ENCODE data around the gene ING5.
A peak's percentile ranks its signal among the peaks of the same experiment; 100 is the strongest.

The ING5 gene

DNA sequence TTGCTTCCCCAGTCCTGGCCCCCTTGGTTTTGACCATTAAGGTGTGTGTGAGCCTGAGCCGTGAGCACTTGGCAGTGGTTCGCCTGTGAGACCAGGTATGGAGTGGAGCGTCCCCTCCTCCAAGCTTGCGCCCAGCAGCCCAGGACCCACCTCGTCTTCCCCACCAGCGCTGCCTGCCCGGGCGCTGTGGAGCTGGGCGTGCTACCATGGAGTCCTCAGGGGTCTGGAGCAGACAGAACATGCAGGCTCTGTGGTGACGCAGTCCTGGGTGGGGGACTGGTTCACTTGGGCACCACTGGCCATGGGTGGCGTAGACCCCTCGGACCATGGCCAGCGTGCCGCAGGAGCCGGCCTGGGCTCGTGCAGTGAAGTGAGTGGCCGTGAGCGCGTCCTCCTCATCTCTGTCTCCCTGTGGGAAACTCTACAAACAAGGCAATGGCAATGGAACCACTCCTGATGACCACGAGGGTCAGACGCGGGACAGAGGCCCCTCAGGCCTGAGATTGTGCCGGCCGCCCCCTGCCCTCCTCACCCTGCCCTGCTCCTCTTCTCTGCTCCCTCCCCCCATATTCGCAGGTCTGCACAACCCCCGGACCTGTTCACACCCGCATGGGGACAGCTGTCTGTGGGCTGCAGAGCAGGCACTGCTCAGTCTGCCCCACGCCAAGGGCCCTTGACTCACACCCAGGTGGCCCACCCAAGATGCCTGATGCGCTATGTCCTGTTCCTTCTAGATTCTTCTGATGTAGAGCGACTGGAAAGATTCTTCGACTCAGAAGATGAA lies 30.2 kb upstream of the ING5 start:
- H3K4me3 ChIP-seq (ENCODE audit: low read depth, low read length): no peak overlapping the region
- TF ChIP-seq, protein P1, sequence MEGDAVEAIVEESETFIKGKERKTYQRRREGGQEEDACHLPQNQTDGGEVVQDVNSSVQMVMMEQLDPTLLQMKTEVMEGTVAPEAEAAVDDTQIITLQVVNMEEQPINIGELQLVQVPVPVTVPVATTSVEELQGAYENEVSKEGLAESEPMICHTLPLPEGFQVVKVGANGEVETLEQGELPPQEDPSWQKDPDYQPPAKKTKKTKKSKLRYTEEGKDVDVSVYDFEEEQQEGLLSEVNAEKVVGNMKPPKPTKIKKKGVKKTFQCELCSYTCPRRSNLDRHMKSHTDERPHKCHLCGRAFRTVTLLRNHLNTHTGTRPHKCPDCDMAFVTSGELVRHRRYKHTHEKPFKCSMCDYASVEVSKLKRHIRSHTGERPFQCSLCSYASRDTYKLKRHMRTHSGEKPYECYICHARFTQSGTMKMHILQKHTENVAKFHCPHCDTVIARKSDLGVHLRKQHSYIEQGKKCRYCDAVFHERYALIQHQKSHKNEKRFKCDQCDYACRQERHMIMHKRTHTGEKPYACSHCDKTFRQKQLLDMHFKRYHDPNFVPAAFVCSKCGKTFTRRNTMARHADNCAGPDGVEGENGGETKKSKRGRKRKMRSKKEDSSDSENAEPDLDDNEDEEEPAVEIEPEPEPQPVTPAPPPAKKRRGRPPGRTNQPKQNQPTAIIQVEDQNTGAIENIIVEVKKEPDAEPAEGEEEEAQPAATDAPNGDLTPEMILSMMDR (IDR thresholded peaks at IDR 0.05; ENCODE audit: low read depth, low read length, missing control alignments): no peak
- in situ Hi-C loops (cut with HindIII; ENCODE audit: low sequenced_read_pairs): loop anchor here (10.0 kb wide), 1 partner anchor 53 kb away; no protein-coding TSS in a partner anchor
- no peak for DNase-seq (ENCODE audit: low read depth)

DNA sequence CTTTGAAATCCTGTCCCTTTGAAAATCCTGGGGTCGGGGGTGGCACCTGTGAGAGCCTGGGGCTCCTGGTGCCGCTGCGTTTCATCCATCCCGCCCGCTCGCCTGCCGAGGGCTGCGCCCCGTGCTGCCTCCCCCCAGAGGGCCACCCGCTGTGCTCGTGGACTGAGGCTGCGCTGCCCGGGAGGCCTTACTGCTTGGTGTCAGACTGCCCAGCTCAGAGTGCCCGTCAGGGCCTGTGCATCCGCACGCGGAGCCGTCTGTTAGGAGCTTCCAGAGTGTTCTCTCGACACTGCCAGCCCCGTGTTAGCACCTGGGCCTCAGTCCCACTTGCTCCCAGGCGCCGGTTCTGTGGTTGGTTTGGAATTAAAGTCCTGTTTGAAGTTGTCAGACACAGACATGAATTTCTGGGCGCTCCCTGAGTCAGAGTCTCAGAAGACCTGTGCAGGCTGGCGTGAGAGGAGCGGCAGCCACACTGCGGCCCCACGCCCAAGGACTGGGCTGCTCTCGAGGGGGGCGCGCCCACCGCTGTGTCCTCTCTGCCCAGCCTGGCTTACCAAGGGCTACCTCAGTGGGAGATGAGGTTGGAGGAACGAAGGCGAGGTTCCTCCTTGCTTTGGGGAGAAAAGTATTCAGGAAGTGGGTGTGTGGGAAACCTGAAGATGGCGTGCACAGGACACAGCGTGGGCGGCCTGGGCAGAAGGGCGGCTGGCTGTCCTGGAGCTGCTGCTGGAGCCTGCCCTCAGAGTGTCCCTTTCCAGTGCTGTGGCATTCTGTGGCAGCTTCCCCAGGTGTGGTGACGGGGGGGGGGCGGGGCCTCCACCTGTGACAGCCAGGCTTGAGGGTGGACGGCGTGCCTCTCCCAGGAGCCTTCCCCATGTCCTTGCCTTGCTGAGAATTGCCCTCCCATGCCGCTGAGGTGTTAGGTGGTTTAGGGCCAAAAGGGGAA lies 29.3 kb upstream of the ING5 start:
- TF ChIP-seq, protein P1 (IDR thresholded peaks at IDR 0.05; ENCODE audit: low read depth, low read length, missing control alignments): no peak
- in situ Hi-C loops (cut with HindIII; ENCODE audit: low sequenced_read_pairs): loop anchor here (10.0 kb wide), 1 partner anchor 52 kb away; no protein-coding TSS in a partner anchor
- no peak for DNase-seq (ENCODE audit: low read depth)
- H3K4me3 ChIP-seq (ENCODE audit: low read depth, low read length): no peak overlapping the region

DNA sequence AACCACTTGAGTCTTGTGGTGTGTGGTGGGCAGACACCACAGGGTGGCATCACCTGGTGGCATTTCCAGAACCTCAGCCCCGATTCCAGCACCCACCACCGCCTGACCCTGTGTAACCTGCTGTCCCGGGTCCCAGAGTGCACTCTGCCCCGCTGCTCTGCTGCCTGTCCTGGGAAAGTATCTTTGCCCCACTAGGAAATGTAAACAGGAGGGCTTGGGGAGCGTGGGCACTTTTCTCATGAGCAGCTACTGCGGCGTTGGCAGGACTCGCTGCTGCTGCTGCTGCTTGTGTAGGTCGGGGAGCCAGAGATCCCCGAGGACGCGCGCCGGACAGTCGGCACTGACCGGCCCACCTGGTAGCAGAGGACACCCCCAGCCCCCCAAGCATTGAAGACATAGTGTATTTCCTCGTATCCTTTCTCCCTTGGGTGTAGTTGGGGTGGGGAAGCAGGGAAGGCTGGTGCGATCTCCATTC lies 28.6 kb upstream of the ING5 start:
- in situ Hi-C loops (cut with HindIII; ENCODE audit: low sequenced_read_pairs): loop anchor here (10.0 kb wide), 1 partner anchor 52 kb away; no protein-coding TSS in a partner anchor
- no peak for DNase-seq (ENCODE audit: low read depth)
- no peak overlapping the region for H3K4me3 ChIP-seq (ENCODE audit: low read depth, low read length)
- TF ChIP-seq, protein P1 (IDR thresholded peaks at IDR 0.05; ENCODE audit: low read depth, low read length, missing control alignments): no peak

DNA sequence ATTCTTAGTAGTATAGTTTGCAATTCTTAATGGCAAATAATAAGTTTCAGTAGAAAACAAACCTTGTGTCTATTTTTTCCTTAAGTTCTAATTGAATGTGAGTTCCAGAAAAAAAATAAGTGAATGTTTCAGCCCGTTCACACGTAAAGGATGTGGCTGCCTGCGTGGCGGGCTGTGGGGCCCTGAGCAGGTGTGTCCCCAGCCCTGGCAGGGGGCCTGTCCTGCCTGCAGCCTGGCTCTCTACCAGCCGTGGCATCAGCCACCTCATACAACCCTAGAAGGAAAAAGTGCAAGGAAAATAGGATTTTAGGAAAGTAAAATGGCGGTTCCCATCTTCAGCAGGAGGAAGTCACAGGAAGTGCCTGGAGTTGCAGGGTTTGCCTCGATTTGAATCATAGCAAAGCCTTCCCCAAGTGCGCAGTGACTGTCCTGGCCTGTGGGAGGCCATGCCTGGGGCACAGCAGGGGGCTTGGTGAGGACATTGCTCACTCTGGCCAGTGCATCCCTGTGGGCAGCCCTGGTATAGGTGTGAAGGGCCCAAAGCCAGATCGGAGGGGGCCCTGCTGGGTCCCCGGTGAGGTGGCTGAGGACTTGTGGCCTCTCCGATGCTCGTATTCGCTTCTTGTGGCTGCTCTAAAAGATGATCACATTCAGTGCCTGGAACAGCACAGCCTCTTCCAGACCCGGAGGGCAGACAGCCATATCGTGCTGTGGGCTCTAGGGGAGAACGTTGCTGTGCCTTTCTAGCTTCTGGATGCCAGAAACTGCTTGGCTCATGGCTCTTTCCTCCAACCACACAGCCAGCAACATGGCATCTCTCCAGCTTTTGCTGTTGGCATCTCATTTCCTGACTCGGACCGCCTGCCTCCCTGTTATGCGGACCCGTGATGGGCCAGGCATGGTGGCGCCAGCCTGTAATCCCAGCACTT lies 27.8 kb upstream of the ING5 start:
- DNase-seq (ENCODE audit: low read depth): peak; percentile 50
- H3K4me3 ChIP-seq (ENCODE audit: low read depth, low read length): no peak overlapping the region
- in situ Hi-C loops (cut with HindIII; ENCODE audit: low sequenced_read_pairs): loop anchor here (10.0 kb wide), 1 partner anchor 51 kb away; no protein-coding TSS in a partner anchor
- TF ChIP-seq, protein P1 (IDR thresholded peaks at IDR 0.05; ENCODE audit: low read depth, low read length, missing control alignments): no peak

DNA sequence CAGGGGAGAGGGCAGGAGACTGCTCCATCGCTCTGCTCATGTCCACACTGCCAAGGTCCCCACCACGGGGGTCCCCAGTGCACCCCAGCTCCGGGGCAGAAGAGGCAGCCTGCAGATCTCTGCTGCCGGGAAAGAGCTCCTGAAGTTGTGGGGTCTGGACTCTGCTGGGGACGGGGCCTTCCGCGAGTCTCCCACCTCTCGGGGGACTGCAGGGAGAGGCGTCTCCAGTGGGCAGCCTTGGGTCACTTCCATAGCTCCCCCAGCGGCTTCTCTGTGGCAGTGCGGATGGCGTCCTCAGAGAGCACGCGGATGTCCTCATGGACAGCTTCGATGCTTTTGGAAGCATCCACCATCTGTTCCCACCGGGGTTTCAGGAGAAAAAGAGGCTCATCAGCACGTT lies 26.0 kb upstream of the ING5 start:
- in situ Hi-C loops (cut with HindIII; ENCODE audit: low sequenced_read_pairs): loop anchor here (10.0 kb wide), 1 partner anchor 49 kb away; no protein-coding TSS in a partner anchor
- no peak for DNase-seq (ENCODE audit: low read depth)
- H3K4me3 ChIP-seq (ENCODE audit: low read depth, low read length): no peak overlapping the region
- TF ChIP-seq, protein P1 (IDR thresholded peaks at IDR 0.05; ENCODE audit: low read depth, low read length, missing control alignments): no peak
